GM18520 (cell line): Measurements from ENCODE around the gene SP3.

Experiments used
- ATAC-seq: cut with Tn5 transposase; IDR thresholded peaks from one replicate; pipeline ENCODE4 v1.9.1; 2021; ENCODE audit not compliant: unreplicated experiment

SP3 gene

GRCh38 chr2:173860566-173860965 lies 104.6 kb downstream of the SP3 start:
- no peak for ATAC-seq

GRCh38 chr2:173860082-173860481 lies 105.1 kb downstream of the SP3 start:
- no peak for ATAC-seq

GRCh38 chr2:173858291-173858731 lies 106.9 kb downstream of the SP3 start:
- ATAC-seq = no peak
